ENCODE results near the gene CALR. TPM values are rescaled to one million over a fixed set of nuclear protein-coding genes. Genes with fewer than 3 reads are reported as not detected.

The CALR gene
- total RNA-seq, 1 donor from 2014 or later: 984 TPM

GRCh38 chr19:12938779-12939601 is 581 bp downstream of the CALR start:
- intact Hi-C loops (cut with micrococcal nuclease): loop anchor here (1.0 to 5.0 kb wide), 4 partner anchors 48 to 212 kb away; partner anchors contain the start of genes GCDH, GET3, IER2 and JUNB
- Mint-ChIP-seq H3K27ac (peak overlapping the region; percentile 84), H3K36me3 (ENCODE audit: low read depth) (peaks cover 57% of the 10 kb centered on the region), H3K4me3 (ENCODE audit: low read depth) (peak overlapping the region; percentile 99), H3K27me3 (ENCODE audit: low read depth) (no peaks in the 10 kb centered on the region), H3K4me1 (ENCODE audit: low read depth) (peaks cover 48% of the 10 kb centered on the region), H3K9me3 (no peaks in the 10 kb centered on the region)
- peak; percentile 33 for DNase-seq (ENCODE audit: low spot score)

GRCh38 chr19:12939975-12940423 is 1.6 kb downstream of the CALR start:
- Mint-ChIP-seq H3K4me1 (ENCODE audit: low read depth) (peaks cover 55% of the 10 kb centered on the region), H3K9me3 (no peaks in the 10 kb centered on the region), H3K27me3 (ENCODE audit: low read depth) (no peaks in the 10 kb centered on the region), H3K4me3 (ENCODE audit: low read depth) (peak overlapping the region; percentile 99), H3K27ac (peak overlapping the region; percentile 84), H3K36me3 (ENCODE audit: low read depth) (peaks cover 67% of the 10 kb centered on the region)
- intact Hi-C loops (cut with micrococcal nuclease): loop anchor here (2.0 to 5.0 kb wide), 3 partner anchors 49 to 211 kb away; partner anchors contain the start of genes GCDH, IER2, JUNB and STX10
- DNase-seq (ENCODE audit: low spot score): no peak

GRCh38 chr19:12940897-12941296 is 2.5 kb downstream of the CALR start:
- no peaks in the 10 kb centered on the region for H3K27me3 Mint-ChIP-seq (ENCODE audit: low read depth)
- no peaks in the 10 kb centered on the region for H3K9me3 Mint-ChIP-seq
- peak overlapping the region; percentile 99 for H3K4me3 Mint-ChIP-seq (ENCODE audit: low read depth)
- intact Hi-C loops (cut with micrococcal nuclease): no loop called here
- no peak for DNase-seq (ENCODE audit: low spot score)
- peak overlapping the region; percentile 83 for H3K27ac Mint-ChIP-seq
- peaks cover 56% of the 10 kb centered on the region for H3K4me1 Mint-ChIP-seq (ENCODE audit: low read depth)
- H3K36me3 Mint-ChIP-seq (ENCODE audit: low read depth): peaks cover 75% of the 10 kb centered on the region

DNA sequence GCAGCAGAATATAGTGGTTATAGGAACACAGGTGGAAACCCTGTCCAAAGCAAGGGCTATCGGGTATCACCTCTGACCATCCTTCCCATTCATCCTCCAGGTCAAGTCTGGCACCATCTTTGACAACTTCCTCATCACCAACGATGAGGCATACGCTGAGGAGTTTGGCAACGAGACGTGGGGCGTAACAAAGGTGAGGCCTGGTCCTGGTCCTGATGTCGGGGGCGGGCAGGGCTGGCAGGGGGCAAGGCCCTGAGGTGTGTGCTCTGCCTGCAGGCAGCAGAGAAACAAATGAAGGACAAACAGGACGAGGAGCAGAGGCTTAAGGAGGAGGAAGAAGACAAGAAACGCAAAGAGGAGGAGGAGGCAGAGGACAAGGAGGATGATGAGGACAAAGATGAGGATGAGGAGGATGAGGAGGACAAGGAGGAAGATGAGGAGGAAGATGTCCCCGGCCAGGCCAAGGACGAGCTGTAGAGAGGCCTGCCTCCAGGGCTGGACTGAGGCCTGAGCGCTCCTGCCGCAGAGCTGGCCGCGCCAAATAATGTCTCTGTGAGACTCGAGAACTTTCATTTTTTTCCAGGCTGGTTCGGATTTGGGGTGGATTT is 5.1 kb downstream of the CALR start:
- Mint-ChIP-seq H3K27ac (peak overlapping the region; percentile 43), H3K4me1 (ENCODE audit: low read depth) (peaks cover 50% of the 10 kb centered on the region), H3K9me3 (no peaks in the 10 kb centered on the region), H3K36me3 (ENCODE audit: low read depth) (peaks cover 94% of the 10 kb centered on the region), H3K27me3 (ENCODE audit: low read depth) (no peaks in the 10 kb centered on the region), H3K4me3 (ENCODE audit: low read depth) (no peak overlapping the region)
- DNase-seq (ENCODE audit: low spot score): no peak
- intact Hi-C loops (cut with micrococcal nuclease): no loop called here

DNA sequence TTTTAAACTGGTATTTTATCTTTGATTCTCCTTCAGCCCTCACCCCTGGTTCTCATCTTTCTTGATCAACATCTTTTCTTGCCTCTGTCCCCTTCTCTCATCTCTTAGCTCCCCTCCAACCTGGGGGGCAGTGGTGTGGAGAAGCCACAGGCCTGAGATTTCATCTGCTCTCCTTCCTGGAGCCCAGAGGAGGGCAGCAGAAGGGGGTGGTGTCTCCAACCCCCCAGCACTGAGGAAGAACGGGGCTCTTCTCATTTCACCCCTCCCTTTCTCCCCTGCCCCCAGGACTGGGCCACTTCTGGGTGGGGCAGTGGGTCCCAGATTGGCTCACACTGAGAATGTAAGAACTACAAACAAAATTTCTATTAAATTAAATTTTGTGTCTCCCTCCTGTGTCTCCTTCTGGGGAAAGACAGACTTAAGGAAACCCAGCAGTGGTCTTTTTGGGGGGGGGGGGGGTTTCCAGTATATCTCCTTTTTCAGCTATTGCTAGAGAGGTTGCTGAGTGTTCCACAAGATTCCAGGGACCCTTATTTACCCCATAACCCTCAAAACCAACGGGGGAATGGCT is 5.8 kb downstream of the CALR start:
- peaks cover 94% of the 10 kb centered on the region for H3K36me3 Mint-ChIP-seq (ENCODE audit: low read depth)
- H3K27ac Mint-ChIP-seq: peak overlapping the region; percentile 95
- no peaks in the 10 kb centered on the region for H3K9me3 Mint-ChIP-seq
- no peaks in the 10 kb centered on the region for H3K27me3 Mint-ChIP-seq (ENCODE audit: low read depth)
- peak overlapping the region; percentile 21 for H3K4me3 Mint-ChIP-seq (ENCODE audit: low read depth)
- H3K4me1 Mint-ChIP-seq (ENCODE audit: low read depth): peaks cover 49% of the 10 kb centered on the region
- intact Hi-C loops (cut with micrococcal nuclease): no loop called here
- DNase-seq (ENCODE audit: low spot score): no peak

DNA sequence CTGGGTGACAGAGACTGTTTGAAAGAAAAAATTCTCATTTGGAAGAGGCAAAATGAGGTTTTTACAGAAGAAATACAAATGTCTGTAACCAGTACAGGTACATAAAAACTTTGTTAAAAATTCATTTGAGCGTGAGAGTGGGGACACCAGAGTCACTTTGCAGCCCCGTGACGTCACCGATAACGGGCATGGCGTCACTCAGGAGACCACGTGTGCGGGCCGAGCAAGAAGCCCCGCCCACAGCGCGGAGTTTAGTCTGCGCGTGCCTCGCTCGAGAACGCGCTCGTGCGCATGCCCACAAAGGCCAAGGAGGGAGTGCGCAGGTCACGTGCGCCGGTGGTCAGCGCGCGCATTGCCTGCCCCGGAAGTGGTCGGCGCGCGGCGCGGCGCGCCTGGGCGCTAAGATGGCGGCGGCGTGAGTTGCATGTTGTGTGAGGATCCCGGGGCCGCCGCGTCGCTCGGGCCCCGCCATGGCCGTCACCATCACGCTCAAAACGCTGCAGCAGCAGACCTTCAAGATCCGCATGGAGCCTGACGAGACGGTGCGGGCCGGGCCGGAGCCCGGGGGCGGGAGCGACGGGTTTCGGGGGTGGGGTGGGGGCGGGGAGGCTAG is 7.2 kb downstream of the CALR start, which contains the start of gene RAD23A:
Gene RAD23A, plus strand, starts transcription at position 384 of the 613 bp plus-strand sequence. Its CDS starts 87 bp downstream, at position 471.
- Mint-ChIP-seq H3K27me3 (ENCODE audit: low read depth) (no peaks in the 10 kb centered on the region), H3K4me3 (ENCODE audit: low read depth) (peak within 1 kb of the TSS; percentile 88), H3K4me1 (ENCODE audit: low read depth) (peaks cover 36% of the 10 kb centered on the region), H3K9me3 (no peaks in the 10 kb centered on the region), H3K27ac (peak within 1 kb of the TSS; percentile 95), H3K36me3 (ENCODE audit: low read depth) (peaks cover 94% of the 10 kb centered on the region)
- intact Hi-C loops (cut with micrococcal nuclease): loop anchor here (1.0 kb wide), 2 partner anchors 11 to 12 kb away; partner anchors contain the start of gene FARSA
- DNase-seq (ENCODE audit: low spot score): peak; percentile 97

DNA sequence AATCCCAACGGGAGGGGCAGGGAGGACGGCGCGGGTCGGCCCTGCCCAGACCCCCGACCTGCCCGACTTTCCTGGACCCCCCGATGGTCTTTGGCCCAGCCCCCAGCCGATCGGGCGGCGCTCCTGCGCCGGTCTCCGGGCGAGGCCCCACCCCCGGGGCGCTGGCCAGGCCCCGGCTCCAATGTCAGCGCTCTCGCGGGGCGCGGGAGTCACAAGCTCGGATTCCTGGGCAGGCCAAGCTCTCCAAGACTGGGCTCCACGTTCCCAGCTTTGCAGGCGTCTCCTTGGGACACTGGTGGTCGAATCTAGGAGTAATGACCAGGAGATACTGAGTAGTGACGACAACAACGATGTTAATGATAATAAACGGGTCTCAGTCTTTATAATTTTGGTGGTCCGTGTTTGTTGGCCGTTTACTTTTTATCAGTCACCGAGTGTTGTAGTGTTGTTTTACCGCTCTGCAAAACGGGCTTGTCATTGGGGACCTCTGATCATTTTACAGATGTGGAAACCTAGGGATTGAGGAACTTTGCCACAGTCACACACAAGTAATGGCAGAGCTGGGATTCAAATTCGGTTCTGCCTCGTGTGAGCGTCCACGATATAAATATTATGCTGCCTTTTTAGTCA is 7.8 kb downstream of the CALR start:
- Mint-ChIP-seq H3K4me1 (ENCODE audit: low read depth) (peaks cover 32% of the 10 kb centered on the region), H3K36me3 (ENCODE audit: low read depth) (peaks cover 94% of the 10 kb centered on the region), H3K9me3 (no peaks in the 10 kb centered on the region), H3K27ac (peak overlapping the region; percentile 95), H3K4me3 (ENCODE audit: low read depth) (peak overlapping the region; percentile 88), H3K27me3 (ENCODE audit: low read depth) (no peaks in the 10 kb centered on the region)
- peak; percentile 47 for DNase-seq (ENCODE audit: low spot score)
- intact Hi-C loops (cut with micrococcal nuclease): no loop called here

- DNase-seq (ENCODE audit: low spot score): no peak
- H3K9me3 Mint-ChIP-seq: no peaks in the 10 kb centered on the region
- peaks cover 33% of the 10 kb centered on the region for H3K4me1 Mint-ChIP-seq (ENCODE audit: low read depth)
- peak overlapping the region; percentile 88 for H3K4me3 Mint-ChIP-seq (ENCODE audit: low read depth)
- intact Hi-C loops (cut with micrococcal nuclease): no loop called here
- peaks cover 94% of the 10 kb centered on the region for H3K36me3 Mint-ChIP-seq (ENCODE audit: low read depth)
- H3K27ac Mint-ChIP-seq: peak overlapping the region; percentile 84
- no peaks in the 10 kb centered on the region for H3K27me3 Mint-ChIP-seq (ENCODE audit: low read depth)
Observed at GRCh38 chr19:12946731-12947496, 8.5 kb downstream of the CALR start.

GRCh38 chr19:12947702-12948611 is 9.5 kb downstream of the CALR start:
- Mint-ChIP-seq H3K27ac (no peak overlapping the region), H3K4me3 (ENCODE audit: low read depth) (peak overlapping the region; percentile 9), H3K4me1 (ENCODE audit: low read depth) (peaks cover 30% of the 10 kb centered on the region), H3K9me3 (no peaks in the 10 kb centered on the region), H3K36me3 (ENCODE audit: low read depth) (peaks cover 91% of the 10 kb centered on the region), H3K27me3 (ENCODE audit: low read depth) (no peaks in the 10 kb centered on the region)
- intact Hi-C loops (cut with micrococcal nuclease): no loop called here
- DNase-seq (ENCODE audit: low spot score): no peak

DNA sequence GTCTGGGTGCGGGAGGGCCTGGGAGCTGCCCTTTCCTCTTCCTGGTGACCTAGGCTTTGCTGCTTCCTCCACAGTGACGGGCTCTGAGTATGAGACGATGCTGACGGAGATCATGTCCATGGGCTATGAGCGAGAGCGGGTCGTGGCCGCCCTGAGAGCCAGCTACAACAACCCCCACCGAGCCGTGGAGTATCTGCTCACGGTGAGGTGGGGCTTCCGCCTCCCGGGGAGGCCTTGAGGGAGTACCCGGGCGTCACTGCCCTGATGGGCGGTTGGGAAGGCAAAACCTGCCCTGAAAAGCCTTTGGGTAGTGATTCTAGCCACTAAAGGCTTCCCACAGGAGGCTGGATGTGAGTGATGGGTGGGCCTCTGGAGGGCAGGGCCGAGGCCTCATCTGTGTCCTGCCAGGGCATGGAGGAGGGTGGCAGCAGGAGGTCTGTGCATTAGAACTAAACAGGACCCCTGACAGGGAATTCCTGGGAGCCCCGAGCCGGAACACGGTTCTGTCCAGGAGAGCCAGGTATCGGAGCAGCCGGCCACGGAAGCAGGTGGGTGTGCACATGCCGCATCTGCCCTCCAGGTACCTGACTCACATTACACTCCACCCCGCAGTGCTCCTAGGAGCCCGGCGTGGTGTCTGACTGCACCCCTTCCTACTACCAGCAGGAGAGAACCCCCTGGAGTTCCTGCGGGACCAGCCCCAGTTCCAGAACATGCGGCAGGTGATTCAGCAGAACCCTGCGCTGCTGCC is 10.4 kb downstream of the CALR start:
- H3K27me3 Mint-ChIP-seq (ENCODE audit: low read depth): no peaks in the 10 kb centered on the region
- peaks cover 25% of the 10 kb centered on the region for H3K4me1 Mint-ChIP-seq (ENCODE audit: low read depth)
- H3K9me3 Mint-ChIP-seq: no peaks in the 10 kb centered on the region
- no peak for DNase-seq (ENCODE audit: low spot score)
- peak overlapping the region; percentile 4 for H3K4me3 Mint-ChIP-seq (ENCODE audit: low read depth)
- H3K36me3 Mint-ChIP-seq (ENCODE audit: low read depth): peaks cover 90% of the 10 kb centered on the region
- intact Hi-C loops (cut with micrococcal nuclease): no loop called here
- no peak overlapping the region for H3K27ac Mint-ChIP-seq
